GF-D8 (cell line): ENCODE measurements around the gene FAF1.

Experiments
- DNase-seq: peaks from one replicate; lab custom pipeline; 2025; lab: John Stamatoyannopoulos, UW

FAF1 gene

DNA sequence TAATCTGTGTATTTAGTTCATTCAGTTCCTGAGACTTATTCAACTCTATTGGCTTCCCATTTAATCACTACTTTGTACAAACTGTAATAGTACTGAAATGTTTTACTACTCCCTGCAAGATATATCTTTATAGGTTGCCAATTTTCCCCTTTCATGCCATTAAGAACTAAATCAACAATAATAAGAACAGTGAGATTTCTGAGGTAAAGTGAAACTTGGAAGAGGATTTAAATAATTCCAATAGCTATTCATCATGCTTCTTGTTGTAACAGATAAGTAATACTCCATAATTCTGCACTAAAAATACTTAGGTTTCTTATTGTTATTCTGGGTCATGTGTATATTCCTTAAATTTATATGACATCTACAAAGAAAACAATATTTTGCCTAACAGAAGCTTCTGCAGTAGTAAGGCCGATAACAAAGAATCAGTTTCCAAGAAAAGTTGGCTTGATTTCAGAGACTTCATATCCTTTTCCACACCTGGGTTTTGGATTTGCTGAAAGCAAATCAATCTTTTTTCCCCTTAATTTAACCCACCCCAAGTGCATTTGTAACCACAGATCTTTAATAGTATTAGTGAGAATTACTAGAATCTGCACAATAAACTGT, 258.3 kb downstream of the FAF1 start:
- DNase-seq, result no peak

DNA sequence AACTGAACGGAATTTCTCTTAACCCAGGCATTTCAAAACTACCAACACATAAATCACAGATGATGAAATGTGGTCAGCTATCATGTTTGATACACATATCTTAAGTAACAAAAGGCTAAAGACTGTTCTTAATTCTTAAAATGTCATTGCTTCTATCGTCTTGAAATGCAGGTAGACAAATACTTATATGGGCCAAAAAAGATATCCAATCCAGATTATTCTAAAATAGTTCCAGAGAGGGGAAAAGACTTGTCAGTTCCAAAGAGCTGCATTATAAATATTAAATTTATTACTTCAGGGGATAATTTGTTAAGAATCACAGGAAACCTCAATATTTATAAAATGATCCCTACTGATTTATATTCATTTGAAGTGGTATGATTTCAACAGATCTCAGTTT, 259.4 kb downstream of the FAF1 start:
- DNase-seq, result no peak

DNA sequence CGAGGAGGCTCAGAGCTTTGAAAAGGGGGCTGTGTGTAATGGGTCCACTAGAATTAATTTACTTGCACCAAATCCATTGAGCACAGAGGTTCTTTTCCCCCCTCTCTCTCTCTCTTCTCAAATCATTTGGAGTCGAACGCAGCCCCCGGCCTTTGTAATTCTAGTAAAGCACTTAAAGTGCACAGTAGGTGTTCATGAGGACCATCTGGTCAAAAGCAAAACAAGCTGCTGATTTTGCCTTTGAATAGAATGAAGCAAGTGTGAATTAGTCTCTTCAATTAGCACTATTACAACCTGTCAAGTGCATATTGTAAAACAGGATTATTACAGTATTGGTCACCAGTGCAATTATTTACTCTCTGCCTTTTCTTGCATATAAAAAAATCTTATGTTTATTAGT, 259.9 kb downstream of the FAF1 start:
- no peak for DNase-seq

DNA sequence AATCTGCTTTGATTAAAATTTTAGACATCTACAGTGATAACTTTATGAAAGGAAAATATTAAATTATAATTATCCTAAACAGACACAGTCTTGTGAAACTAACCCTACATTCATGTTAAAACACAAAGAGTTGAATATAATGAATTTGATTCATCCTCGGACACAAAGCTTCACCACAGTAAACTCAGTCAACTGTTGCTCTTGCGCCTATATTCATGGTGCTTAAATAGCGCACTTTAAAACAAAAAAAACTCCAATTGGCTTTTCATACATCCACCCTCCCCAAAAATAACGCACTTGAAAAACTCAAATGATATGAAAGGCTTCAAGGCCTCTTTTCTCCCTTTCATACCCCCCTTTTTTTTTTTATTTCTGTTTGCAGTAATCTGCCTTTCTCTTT, 260.3 kb downstream of the FAF1 start:
- no peak for DNase-seq

DNA sequence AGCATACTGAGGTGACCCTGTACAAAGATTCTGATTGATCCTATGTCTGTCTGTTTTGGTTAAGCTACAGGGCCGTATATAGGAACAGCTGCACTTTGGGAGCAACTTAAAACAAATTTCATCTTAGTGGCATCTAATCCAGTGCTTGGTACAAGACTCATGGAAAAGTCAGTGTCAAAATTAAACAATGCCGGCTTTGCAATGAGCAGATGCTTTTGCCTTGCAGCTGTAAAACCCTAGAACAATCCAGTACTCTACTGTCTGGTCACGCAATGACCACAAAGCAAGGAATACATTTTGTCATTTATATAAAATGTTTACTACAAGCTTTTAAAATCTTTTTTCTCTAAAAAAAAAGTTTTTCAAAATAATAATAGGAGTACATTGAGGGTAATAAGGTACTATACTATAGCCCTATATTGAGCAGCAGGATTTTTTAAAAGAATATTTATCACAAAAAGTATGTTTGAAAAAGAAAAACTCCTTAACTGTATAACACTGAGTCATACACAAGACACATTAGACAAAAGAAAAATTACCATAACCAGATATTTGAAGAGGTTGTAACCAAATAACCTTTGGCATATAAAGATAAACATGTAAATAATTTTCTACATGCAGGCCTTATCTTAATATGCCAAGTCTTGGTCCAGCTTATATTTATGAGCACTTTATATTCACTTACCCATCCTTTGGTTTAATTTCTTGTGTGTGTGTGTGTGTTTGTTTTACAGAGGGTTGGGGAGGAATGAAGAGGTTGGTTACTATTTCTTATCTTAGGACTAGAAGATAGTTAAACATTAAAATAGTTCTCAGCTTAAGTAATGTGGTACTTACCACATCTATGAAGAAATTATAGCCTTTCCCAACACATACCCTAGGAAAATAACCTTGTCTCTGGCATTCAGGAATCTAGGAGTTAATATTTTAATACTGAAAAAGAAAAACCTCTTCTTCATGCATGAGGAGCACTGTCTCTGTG, 262.3 kb downstream of the FAF1 start:
- no peak for DNase-seq

DNA sequence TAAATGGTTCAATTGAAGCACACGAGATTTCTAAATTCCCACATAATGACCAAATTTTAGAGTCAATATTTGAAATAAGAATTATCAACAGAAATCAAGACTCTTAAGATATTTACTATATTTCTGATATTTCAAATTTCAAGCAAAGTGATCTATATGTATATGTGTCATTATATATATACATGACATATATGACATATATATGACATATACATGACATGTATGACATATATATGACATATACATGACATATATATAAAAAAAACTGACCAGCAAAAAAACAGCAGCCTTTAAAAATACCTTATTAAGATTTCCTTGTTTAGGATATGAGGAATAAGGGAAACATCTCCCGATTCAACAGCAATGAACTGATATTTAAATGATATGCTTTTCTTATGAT, 266.2 kb downstream of the FAF1 start:
- no peak for DNase-seq

DNA sequence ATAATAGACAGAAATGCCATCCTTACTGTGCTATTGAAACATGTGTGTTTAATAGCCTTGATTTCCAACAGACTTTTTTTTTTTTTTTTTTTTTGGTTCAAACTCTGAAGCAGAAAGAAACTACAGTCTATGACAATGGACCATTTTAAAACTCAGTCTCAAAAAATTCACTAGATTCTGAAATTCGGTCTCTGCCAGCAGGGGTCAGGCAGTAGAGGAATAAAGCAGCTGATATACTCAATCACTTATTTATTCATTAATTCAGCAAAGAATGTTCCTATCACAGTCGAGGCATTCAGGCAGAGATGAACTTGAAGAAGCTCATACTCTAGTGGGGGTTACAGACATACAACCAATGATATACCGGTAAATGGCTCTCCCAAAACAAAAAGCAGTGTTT, 275.9 kb downstream of the FAF1 start:
- no peak for DNase-seq

DNA sequence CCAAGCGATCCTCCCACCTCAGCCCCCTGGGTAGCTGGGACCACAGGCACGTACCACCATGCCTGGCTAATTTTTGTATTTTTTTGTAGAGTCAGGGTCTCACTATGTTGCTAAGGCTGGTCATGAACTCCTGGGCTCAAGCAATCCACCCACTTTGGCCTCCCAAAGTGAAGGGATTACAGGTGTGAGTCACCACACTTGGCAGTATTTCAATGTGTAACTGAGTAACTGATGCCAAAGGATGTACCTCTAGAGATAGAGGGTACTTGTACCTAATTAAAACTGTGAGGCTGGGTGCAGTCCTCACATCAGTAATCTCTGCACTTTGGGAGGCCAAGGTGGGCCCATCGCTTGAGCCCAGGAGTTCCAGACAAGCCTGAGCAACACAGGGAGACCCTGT, 278.1 kb downstream of the FAF1 start:
- DNase-seq, result no peak

DNA sequence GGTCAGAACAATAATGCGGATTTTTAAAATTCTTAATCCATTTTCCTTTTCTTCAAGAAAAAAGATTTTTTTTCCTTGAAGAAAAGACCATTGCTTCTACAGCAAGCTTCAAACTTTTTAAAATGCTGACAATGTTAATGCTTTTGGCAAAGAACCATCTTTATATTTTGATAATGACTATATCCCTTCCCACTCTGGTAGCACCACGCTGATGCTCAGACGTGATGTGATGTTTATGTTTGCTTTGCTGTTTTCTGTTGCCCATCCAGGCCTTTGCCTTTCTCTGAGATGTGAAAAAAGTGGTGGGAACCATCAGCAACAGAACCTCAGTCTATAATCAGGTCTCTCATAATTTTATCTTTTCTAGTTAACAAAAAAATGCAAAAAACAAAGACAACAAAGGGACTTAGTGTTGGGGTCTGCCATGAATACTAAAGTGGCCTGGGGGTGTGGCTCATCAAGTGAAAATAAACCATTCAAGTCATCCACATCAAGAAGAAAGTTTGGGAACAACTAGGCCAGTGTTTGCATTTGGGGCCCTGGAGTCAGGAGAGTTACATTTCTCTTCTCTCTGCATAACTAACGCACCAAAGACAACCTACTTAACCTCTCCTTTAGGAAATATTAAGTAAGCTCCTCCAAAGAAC, 292.2 kb downstream of the FAF1 start:
- no peak for DNase-seq

DNA sequence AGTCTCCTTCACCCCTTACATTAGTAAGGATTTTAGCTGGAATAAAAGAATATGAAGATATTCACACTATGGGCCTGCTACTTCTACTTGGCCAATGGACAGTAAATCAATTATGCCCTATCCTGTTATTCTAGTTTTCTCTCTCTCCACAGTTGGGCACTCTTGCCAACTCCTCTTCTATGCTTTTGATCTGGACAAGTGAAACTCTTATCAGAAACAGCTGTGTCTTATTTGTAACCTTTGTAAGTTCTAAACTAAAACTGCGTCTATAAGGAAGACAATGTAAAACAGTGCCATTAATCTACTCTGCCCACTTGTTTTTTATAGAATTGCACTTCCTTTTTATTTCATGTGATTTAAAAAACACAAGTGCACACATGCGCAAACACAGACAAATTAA, 292.8 kb downstream of the FAF1 start:
- no peak for DNase-seq

DNA sequence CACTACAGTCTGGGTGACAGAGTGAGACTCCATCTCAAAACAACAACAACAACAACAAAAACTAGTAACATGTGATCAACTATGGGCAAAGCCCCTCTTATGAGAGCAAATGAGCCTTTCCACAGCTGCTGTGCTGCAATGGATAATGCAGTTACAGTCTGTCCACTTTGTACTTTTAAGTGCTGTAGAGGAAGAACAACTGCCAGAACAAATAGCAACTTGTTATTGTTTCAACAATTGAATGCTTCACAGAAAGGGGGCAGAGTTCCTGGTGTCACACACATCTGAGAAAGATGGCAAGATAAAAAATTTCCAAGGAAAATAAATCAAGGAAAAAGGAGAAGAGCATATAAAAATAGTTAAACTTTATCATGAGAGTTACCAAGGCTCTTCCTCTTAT, 293.2 kb downstream of the FAF1 start:
- no peak for DNase-seq

DNA sequence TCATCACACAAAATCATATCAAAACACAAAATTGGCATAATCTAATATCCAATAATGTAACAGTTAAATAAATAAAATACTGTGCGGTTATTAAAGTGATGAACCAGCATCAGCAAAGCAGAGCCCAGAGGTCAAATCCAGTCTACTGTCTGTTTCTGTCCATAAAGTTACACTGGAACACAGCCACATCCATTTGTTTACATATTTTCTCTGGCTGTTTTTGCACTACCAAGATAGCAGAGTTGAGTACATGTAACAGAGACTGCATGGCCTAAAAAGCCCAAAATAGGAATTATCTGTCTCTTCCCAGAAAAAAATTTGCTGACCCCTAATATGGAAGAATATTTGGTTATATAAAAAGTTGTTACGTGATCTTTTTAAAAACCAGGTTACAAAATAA, 294.7 kb downstream of the FAF1 start:
- no peak for DNase-seq

DNA sequence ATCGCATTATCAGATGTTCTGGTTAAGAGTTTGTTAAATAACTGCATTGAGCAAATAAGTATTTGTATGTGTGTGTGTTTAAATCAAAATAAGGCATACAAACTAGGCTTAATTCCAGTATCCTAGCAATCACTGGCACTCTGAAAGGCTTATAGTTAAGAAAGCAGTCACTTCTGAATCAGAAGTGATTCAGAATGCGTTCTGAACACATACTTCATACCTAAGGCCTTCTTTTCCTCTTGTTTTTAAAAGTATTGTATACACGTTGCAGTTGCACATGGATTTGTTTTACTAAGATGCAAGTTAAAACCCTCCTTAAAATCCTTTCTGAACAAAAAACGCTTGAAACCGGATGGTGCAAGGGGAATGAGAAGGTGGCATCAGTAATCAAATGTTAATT, 298.4 kb downstream of the FAF1 start:
- no peak for DNase-seq

DNA sequence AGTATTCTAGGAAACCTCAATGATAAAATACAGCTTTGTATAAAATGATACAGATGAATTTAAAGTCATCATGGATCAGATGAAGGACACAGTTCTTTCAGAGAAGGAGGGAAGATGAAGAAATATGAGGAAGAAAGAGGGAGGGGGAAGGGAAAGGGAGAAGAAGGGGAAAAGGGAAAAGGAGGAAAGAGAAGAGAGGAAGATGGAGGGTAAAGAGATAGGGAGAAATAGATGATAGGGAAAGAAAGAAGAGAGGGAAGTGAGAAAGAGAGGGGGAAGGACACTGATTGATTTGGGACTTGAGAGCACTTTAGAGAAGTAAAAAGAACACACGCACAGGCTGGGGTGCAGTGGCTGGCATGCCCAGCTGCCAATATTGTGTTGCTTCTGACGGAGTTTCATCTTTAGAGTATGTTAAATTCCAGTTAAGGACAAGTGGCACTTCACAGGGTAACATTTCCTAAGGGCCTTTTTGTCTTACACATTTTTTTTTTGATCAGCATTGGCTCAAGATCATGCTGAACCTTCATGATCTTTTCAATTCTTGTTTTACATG, 300.9 kb downstream of the FAF1 start:
- DNase-seq, result no peak

DNA sequence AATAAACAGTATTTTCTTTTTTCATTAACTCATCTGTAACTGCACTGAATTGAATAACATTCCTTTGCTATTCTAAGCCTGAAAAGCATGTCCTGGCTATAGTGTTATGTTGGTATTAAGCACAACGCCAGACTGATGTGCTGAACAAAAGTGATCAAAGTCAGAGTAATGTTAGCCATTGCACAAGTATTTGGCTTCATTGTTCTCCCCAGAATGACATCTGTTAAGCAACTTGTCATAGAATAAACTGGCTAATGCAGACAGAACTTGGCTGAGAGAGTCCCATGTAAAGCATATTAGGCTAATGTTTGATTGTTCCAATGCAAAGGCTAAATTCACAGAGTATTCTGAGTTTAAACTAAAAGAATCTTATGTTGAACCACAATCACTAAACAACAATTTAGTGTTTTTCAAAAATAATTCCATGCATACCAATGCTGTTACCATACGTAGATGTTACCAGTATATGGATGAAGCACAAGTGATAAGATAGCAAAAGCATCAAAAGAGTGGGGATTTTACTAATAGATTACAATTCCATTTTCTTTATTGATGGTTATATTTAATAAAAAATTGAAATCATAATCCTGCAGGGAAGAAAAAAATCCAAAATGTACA, 301.5 kb downstream of the FAF1 start:
- no peak for DNase-seq

DNA sequence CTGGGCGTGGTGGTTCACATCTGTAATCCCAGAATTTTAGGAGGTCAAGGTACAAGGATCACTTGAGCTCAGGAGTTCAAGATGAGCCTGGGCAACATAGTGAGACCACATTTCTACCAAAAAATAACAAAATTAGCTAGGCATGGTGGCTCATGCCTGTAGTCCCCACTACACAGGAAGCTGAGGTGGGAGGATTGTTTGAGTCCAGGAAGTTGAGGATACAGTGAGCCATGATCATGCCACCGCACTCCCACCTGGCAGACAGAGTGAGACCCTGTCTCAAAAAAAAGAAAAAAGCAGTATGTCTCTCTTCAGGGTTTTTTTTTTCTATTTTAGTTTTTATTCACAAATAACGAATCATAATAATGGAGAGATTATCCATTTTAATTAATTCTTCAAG, 303.1 kb downstream of the FAF1 start:
- DNase-seq, result no peak

DNA sequence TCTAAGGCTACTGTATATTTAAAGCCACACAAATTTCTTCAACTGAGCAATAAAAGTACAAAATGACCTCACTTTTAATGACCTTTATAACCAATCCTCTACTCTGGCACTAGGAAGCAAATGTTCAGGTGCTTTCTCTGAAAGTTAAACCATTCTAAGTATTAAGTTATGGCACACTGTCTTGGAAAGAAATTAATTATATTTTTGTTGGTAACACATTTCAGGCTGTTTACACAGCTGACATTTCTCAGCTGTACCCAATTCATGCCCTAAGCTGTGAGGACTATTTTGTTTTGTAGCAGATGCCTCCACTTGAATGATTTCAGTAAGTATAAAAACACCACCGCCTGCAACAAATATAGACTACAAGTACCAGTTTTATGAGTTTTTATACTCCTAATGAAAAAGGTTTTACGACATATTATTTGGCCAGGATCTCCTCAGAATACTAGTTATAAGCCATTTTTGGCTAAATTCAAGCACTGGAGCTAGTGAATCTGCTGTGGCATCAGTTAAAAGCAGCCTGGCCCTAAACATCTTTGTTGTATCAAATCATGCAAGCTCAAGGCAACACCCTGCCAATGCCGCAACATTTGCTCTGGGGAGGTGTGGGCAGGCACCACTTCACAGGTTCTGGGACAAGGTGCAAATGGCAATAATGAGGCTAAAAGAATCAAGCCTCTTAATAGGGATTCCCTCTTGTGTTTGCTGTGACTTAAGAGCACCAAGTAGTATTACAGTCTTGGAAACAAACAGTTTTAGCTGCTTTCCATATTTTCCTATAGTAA, 308.4 kb downstream of the FAF1 start:
- DNase-seq, result no peak

DNA sequence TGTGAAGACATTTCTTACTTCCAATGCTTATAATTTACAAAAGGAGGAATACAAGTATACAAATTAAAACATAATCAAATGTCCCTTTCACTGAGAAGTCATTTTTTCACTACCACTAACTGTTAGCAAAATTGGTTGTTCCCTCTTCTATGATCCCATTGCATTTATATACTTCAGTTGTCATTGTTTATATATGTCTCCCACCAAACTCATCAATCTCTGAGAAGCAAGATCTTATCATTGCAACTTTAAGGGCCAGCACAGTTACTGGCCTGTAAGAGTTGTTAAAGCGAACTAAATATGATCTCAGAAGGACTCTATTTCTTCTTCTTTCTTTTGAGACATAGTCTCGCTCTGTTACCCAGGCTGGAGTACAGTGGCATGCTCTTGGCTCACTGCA, 313.5 kb downstream of the FAF1 start:
- no peak for DNase-seq

DNA sequence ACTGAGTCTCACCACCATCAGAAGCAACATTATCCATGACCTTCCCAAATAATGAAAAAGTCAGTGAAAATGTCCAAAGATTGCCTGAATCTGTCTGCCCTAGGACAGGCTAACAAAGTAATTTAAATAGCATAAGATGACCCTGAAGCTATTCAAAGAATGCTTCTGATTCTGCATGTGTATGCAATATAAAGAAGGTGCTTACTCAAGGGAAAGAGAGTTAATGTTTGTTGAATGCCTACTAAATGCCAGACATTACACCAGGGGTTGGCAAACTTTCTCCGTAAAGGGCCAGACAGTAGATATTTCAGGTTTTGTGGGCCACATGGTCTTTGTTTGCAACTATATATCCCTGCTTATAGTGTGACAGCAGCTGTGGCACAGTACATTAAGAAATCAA, 314.9 kb downstream of the FAF1 start:
- DNase-seq, result no peak

DNA sequence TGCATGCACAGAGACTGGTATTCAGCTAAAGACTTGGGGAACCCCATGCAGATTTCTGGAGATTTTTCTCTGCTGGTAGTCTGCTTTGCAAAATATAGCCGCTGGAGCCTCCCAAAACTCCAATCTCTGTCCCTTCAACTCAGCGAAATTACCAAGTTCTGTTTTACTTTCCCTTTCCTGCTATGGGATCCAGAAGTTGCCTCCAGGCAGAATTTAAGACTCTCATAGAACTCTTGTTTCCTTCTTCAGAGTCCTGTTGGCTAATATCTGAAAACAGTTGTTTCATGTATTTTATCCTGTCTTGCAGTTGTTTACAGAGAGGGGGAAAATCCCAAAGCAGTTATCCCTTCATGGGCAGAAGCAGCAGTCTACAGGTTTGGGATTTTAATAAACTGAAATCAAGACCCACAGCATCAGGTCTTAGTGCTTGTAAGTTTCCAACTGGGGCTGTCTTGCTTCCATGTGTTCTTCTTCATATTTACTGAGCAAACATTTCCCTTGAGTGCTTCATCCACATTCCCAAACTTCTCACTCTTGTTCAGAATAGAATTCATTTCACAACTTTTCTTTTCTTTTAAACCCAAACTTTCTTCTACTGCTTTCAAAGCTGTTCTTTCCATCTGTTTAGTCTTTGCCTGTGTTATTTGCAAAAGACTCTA, 315.5 kb downstream of the FAF1 start:
- no peak for DNase-seq

DNA sequence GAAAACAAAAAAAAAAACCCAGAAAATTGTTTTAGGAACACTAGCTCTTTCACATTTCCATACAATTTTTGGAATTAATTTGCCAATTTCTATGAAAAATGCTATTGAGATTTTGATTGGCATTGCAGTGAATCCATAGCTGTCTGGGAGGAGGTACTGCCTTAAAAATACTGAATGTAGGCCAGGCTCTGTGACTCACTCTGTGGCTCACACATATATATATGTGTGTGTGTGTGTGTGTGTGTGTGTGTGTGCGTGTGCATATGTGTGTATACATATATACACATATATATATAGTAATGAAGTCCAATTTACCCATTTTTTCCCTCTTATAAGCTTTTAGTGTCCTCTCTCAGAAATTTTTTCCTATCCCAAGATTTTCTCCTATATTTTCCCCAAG, 322.6 kb downstream of the FAF1 start:
- DNase-seq, result no peak
